Kasumi-1 (cell line): Measurements from ENCODE around the gene SPPL2B.

Source experiments
- DNase-seq, 2 experiments: peaks; one replicate each; lab custom pipeline; 2025; lab: John Stamatoyannopoulos, UW

Gene SPPL2B

GRCh38 chr19:2300533-2300932, 28.0 kb upstream of the SPPL2B start:
- no peak for DNase-seq

GRCh38 chr19:2302319-2303210, 25.9 kb upstream of the SPPL2B start:
- no peak for DNase-seq

- DNase-seq, result no peak
Measured at GRCh38 chr19:2303211-2303798, 25.2 kb upstream of the SPPL2B start.

- DNase-seq, result no peak
Measured at GRCh38 chr19:2305452-2306280, 22.8 kb upstream of the SPPL2B start.

- no peak for DNase-seq
Measured at GRCh38 chr19:2306281-2306806, 22.1 kb upstream of the SPPL2B start.

- DNase-seq, result no peak
Measured at GRCh38 chr19:2306971-2307370, 21.5 kb upstream of the SPPL2B start.

- DNase-seq, result no peak
Measured at GRCh38 chr19:2307518-2308012, 20.9 kb upstream of the SPPL2B start.

- no peak for DNase-seq
Measured at GRCh38 chr19:2308114-2308556, 20.3 kb upstream of the SPPL2B start, which contains the start of gene LINGO3. Gene LINGO3 (minus strand): TSS chr19:2308154. CDS start chr19:2291776, 16,378 bp downstream.

GRCh38 chr19:2309734-2310362, 18.6 kb upstream of the SPPL2B start:
- DNase-seq, result no peak

- DNase-seq, result no peak
Measured at GRCh38 chr19:2311093-2311492, 17.4 kb upstream of the SPPL2B start.

- DNase-seq, result no peak
Measured at GRCh38 chr19:2312820-2313501, 15.5 kb upstream of the SPPL2B start.

GRCh38 chr19:2315121-2315817, 13.2 kb upstream of the SPPL2B start:
- no peak for DNase-seq

GRCh38 chr19:2315818-2316353, 12.6 kb upstream of the SPPL2B start:
- peak; percentile 67 to 76 for DNase-seq

- DNase-seq, result no peak
Measured at GRCh38 chr19:2317300-2317699, 11.2 kb upstream of the SPPL2B start.

- DNase-seq, result no peak
Measured at GRCh38 chr19:2317756-2318155, 10.7 kb upstream of the SPPL2B start.

- DNase-seq, result no peak
Measured at GRCh38 chr19:2318923-2319322, 9.6 kb upstream of the SPPL2B start.

- no peak for DNase-seq
Measured at GRCh38 chr19:2319551-2319950, 8.9 kb upstream of the SPPL2B start.

- DNase-seq, result no peak
Measured at GRCh38 chr19:2320049-2320448, 8.4 kb upstream of the SPPL2B start.

GRCh38 chr19:2320939-2321338, 7.5 kb upstream of the SPPL2B start:
- DNase-seq, result no peak
